Measurements from ENCODE around the gene ESYT3. TPM values are rescaled to one million over a fixed set of nuclear protein-coding genes. Genes with fewer than 3 reads are reported as not detected.

The ESYT3 gene
- total RNA-seq, 1 donor = 0.72 TPM

DNA sequence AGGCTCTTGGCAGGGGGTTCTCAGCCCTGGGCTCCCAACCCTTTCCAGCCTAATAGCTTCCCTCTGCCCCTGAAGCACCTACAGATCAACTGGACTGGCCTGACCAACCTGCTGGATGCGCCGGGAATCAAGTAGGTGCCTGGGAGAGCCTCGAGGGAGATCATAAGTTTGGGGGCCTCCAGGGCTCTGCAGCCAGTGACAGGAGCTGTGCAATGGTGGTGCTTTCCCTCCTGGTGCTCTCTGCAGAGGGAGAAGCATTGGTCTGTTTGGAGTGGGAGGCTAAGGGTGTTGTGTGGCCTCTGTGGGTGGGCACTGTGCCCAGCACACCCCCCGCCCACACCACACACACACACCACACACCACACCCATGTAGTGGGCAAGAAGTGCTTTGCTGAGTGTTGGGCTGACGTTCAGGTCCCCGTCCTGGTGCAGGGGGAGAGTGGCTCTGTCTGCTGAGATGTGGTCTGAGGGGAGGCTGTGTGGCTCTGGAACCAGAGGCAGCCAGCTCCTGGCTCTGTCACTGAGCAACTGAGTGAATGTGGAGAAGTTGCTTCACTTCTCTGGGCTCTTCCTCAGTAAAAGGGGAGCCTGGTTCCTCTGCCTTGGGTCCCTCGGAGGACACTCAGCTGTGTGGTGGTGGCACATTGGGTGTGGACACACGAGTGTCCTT, 26.3 kb downstream of the ESYT3 start:
- Histone ChIP-seq H3K4me1 (ENCODE audit: insufficient read depth, low read length) (peaks cover 7% of the 10 kb centered on the region), H3K4me3 (ENCODE audit: insufficient read depth, low read length) (no peak overlapping the region), H3K79me2 (ENCODE audit: insufficient read depth, low read length) (no peaks in the 10 kb centered on the region), H4K20me1 (ENCODE audit: insufficient read depth, low read length) (no peaks in the 10 kb centered on the region), H3K9me3 (ENCODE audit: low read depth, low read length) (no peaks in the 10 kb centered on the region), H2AFZ (ENCODE audit: low read length) (peak overlapping the region; percentile 47), H3K4me2 (ENCODE audit: insufficient read depth, low read length) (no peak overlapping the region), H3K36me3 (ENCODE audit: insufficient read depth, low read length) (no peaks in the 10 kb centered on the region), H3K27me3 (ENCODE audit: insufficient read depth, low read length) (no peaks in the 10 kb centered on the region), H3K27ac (ENCODE audit: low read depth, low read length) (no peak overlapping the region)
- TF ChIP-seq, protein P1, sequence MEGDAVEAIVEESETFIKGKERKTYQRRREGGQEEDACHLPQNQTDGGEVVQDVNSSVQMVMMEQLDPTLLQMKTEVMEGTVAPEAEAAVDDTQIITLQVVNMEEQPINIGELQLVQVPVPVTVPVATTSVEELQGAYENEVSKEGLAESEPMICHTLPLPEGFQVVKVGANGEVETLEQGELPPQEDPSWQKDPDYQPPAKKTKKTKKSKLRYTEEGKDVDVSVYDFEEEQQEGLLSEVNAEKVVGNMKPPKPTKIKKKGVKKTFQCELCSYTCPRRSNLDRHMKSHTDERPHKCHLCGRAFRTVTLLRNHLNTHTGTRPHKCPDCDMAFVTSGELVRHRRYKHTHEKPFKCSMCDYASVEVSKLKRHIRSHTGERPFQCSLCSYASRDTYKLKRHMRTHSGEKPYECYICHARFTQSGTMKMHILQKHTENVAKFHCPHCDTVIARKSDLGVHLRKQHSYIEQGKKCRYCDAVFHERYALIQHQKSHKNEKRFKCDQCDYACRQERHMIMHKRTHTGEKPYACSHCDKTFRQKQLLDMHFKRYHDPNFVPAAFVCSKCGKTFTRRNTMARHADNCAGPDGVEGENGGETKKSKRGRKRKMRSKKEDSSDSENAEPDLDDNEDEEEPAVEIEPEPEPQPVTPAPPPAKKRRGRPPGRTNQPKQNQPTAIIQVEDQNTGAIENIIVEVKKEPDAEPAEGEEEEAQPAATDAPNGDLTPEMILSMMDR (IDR thresholded peaks at IDR 0.05; ENCODE audit: extremely low read depth, low read depth, low read length) = no peak
- DNase-seq (ENCODE audit: insufficient read length, low spot score, missing footprints) = no peak

DNA sequence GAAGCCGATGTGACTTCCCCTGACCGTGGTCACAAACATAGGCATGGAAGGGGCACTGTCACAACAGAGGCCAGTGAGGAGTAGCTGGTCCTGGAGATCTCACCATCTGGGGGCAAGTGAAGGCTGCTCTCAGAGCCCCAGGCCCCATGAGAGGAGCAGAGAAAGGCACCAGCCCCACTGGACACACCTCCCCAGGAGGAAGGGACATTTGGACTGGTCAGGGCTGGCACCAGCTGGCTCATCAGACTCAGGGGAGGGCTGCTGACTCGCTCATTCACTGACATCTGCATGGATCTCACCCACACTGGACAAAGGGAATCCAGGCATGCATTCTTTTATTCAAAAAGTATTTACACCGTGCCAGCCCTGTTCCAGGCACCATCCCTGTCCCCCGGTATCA, 26.8 kb downstream of the ESYT3 start:
- H3K36me3 ChIP-seq (ENCODE audit: insufficient read depth, low read length) = no peaks in the 10 kb centered on the region
- H3K4me1 ChIP-seq (ENCODE audit: insufficient read depth, low read length) = peaks cover 7% of the 10 kb centered on the region
- no peaks in the 10 kb centered on the region for H4K20me1 ChIP-seq (ENCODE audit: insufficient read depth, low read length)
- no peak overlapping the region for H3K27ac ChIP-seq (ENCODE audit: low read depth, low read length)
- H3K4me3 ChIP-seq (ENCODE audit: insufficient read depth, low read length) = no peak overlapping the region
- no peaks in the 10 kb centered on the region for H3K27me3 ChIP-seq (ENCODE audit: insufficient read depth, low read length)
- peak overlapping the region; percentile 47 for H2AFZ ChIP-seq (ENCODE audit: low read length)
- H3K4me2 ChIP-seq (ENCODE audit: insufficient read depth, low read length) = no peak overlapping the region
- H3K9me3 ChIP-seq (ENCODE audit: low read depth, low read length) = no peaks in the 10 kb centered on the region
- H3K79me2 ChIP-seq (ENCODE audit: insufficient read depth, low read length) = no peaks in the 10 kb centered on the region
- peak; percentile 81 for DNase-seq (ENCODE audit: insufficient read length, low spot score, missing footprints)
- TF ChIP-seq, protein P1 (IDR thresholded peaks at IDR 0.05; ENCODE audit: extremely low read depth, low read depth, low read length) = no peak

DNA sequence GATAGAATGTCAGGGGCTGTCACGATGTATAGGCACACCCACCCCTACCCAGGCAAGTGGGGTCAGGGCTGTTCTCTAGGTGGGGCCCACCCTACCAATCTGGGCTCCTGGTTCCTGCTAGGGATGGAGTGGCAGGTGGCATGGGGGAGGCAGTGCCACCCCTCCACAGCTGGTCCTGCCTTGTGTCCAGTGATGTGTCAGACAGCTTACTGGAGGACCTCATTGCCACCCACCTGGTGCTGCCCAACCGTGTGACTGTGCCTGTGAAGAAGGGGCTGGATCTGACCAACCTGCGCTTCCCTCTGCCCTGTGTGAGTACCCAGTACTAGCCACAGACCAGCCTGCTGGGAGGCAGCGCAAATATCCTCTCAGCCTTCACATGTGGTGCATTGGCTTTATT, 27.5 kb downstream of the ESYT3 start:
- Histone ChIP-seq H3K27ac (ENCODE audit: low read depth, low read length) (no peak overlapping the region), H3K27me3 (ENCODE audit: insufficient read depth, low read length) (no peaks in the 10 kb centered on the region), H3K79me2 (ENCODE audit: insufficient read depth, low read length) (no peaks in the 10 kb centered on the region), H2AFZ (ENCODE audit: low read length) (no peak overlapping the region), H3K4me3 (ENCODE audit: insufficient read depth, low read length) (no peak overlapping the region), H3K4me1 (ENCODE audit: insufficient read depth, low read length) (peaks cover 7% of the 10 kb centered on the region), H3K9me3 (ENCODE audit: low read depth, low read length) (no peaks in the 10 kb centered on the region), H3K4me2 (ENCODE audit: insufficient read depth, low read length) (no peak overlapping the region), H4K20me1 (ENCODE audit: insufficient read depth, low read length) (no peaks in the 10 kb centered on the region), H3K36me3 (ENCODE audit: insufficient read depth, low read length) (no peaks in the 10 kb centered on the region)
- no peak for DNase-seq (ENCODE audit: insufficient read length, low spot score, missing footprints)
- TF ChIP-seq, protein P1 (IDR thresholded peaks at IDR 0.05; ENCODE audit: extremely low read depth, low read depth, low read length) = no peak

DNA sequence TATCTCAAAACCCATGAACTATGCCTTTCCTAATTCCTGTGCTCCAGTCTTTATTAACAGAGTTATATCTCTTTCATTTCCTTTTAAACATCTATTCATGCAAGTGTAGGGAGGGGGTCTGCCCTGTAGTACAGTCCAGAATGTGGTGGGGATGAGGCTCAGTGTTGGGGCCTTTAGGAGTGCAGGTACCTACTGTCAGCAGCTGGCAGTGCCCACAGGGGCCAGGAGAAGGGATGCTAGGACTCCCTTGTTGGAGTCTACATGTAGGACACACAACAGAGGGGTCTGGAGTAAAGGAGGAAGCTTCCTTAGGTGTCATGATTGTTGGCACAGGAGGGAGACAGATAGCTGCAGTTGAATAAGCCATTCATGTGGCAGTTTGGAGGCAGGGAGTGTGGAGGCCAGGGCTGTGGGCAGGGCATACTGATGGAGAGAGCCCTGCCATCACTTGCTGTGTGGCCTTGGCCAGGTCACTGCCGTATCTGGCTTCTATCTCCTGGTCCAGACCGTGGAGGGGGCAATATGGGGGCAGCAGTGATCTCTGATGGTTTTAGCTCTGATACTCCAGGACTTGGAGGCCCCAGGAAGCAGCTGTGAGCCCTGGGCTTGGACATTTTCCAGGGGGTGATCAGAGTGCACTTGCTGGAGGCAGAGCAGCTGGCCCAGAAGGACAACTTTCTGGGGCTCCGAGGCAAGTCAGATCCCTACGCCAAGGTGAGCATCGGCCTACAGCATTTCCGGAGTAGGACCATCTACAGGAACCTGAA, 29.5 kb downstream of the ESYT3 start:
- Histone ChIP-seq H3K4me3 (ENCODE audit: insufficient read depth, low read length) (no peak overlapping the region), H3K4me2 (ENCODE audit: insufficient read depth, low read length) (no peak overlapping the region), H3K4me1 (ENCODE audit: insufficient read depth, low read length) (peaks cover 11% of the 10 kb centered on the region), H3K36me3 (ENCODE audit: insufficient read depth, low read length) (no peaks in the 10 kb centered on the region), H3K27me3 (ENCODE audit: insufficient read depth, low read length) (no peaks in the 10 kb centered on the region), H2AFZ (ENCODE audit: low read length) (no peak overlapping the region), H4K20me1 (ENCODE audit: insufficient read depth, low read length) (no peaks in the 10 kb centered on the region), H3K9me3 (ENCODE audit: low read depth, low read length) (no peaks in the 10 kb centered on the region), H3K79me2 (ENCODE audit: insufficient read depth, low read length) (no peaks in the 10 kb centered on the region), H3K27ac (ENCODE audit: low read depth, low read length) (no peak overlapping the region)
- DNase-seq (ENCODE audit: insufficient read length, low spot score, missing footprints) = no peak
- TF ChIP-seq, protein P1 (IDR thresholded peaks at IDR 0.05; ENCODE audit: extremely low read depth, low read depth, low read length) = no peak

All from osteoblast (primary cell).